WTC11 (cell line): ENCODE data around the gene ENGASE. TPM values are rescaled to one million over a fixed set of nuclear protein-coding genes. Genes with fewer than 3 reads are reported as not detected.

Experiments used
- ATAC-seq: fragments of 200-7000 bp; cut with Tn5 transposase; 2 replicates; pipeline ENCODE4 v1.10.0; 2021; ENCODE audit warnings: mild to moderate bottlenecking, moderate library complexity
- CTCF ChIA-PET: fragments of 300-600 bp; sonication (Branson Sonifier 250); formaldehyde crosslinking; loops from one replicate; lab custom pipeline; 2021; ENCODE audit warnings: antibody characterized with exemption; lab: Charles Lee
- POLR2A ChIA-PET: fragments of 350-600 bp; sonication (Branson Sonifier 250); formaldehyde crosslinking; loops from one replicate; lab custom pipeline; 2021; ENCODE audit warnings: antibody characterized with exemption; lab: Charles Lee
- DNase-seq: peaks from one replicate; pipeline ENCODE4 v3.0.0; 2021; ENCODE audit warnings: low spot score
- H3K27ac Mint-ChIP-seq: 2 replicates; pipeline ENCODE4 v1.8.0; 2021; ENCODE audit warnings: mixed read lengths
- H3K27me3 Mint-ChIP-seq: 2 replicates; pipeline ENCODE4 v1.8.0; 2021; ENCODE audit warnings: low read depth, mild to moderate bottlenecking, moderate library complexity, mixed read lengths
- H3K36me3 Mint-ChIP-seq: 2 replicates; pipeline ENCODE4 v1.8.0; 2021; ENCODE audit warnings: mixed read lengths
- H3K4me1 Mint-ChIP-seq: 2 replicates; pipeline ENCODE4 v1.8.0; 2022; ENCODE audit warnings: mixed read lengths
- H3K4me3 Mint-ChIP-seq: 2 replicates; pipeline ENCODE4 v1.8.0; 2021; ENCODE audit warnings: mild to moderate bottlenecking, moderate library complexity, mixed read lengths
- H3K9me3 Mint-ChIP-seq: 2 replicates; pipeline ENCODE4 v1.8.0; 2021; ENCODE audit warnings: mixed read lengths
- CBFB ChIP-seq: sonication (generic); formaldehyde crosslinking; IDR thresholded peaks from 2 replicates; pipeline ENCODE4 v1.8.1; 2022; ENCODE audit warnings: mild to moderate bottlenecking, low read depth, missing genetic modification reagents
- ELF4 ChIP-seq: sonication (generic); formaldehyde crosslinking; IDR thresholded peaks from 2 replicates; pipeline ENCODE4 v1.8.1; 2022; ENCODE audit warnings: low read depth, mild to moderate bottlenecking, moderate library complexity, missing genetic modification reagents
- ETV6 ChIP-seq: sonication (generic); formaldehyde crosslinking; IDR thresholded peaks from 2 replicates; pipeline ENCODE4 v1.8.1; 2022; ENCODE audit warnings: mild to moderate bottlenecking, missing genetic modification reagents
- GRHL2 ChIP-seq: fragments of 250-450 bp; sonication (Bioruptor Pico); IDR thresholded peaks from 2 replicates; pipeline ENCODE4 v1.8.0; 2022; ENCODE audit warnings: mild to moderate bottlenecking, moderate library complexity; ENCODE audit not compliant: insufficient replicate concordance, severe bottlenecking
- JAZF1 ChIP-seq: fragments of 250-450 bp; sonication (Bioruptor Pico); IDR thresholded peaks from 2 replicates; pipeline ENCODE4 v1.9.0; 2021; ENCODE audit warnings: moderate library complexity, mild to moderate bottlenecking, inconsistent platforms
- ZNF121 ChIP-seq: sonication (generic); formaldehyde crosslinking; IDR thresholded peaks from 2 replicates; pipeline ENCODE4 v1.8.0; 2023; ENCODE audit warnings: missing genetic modification reagents
- ZNF317 ChIP-seq: sonication (generic); formaldehyde crosslinking; IDR thresholded peaks from 2 replicates; pipeline ENCODE4 v1.8.1; 2023; ENCODE audit warnings: low read depth, mild to moderate bottlenecking, moderate library complexity, missing genetic modification reagents, borderline replicate concordance
- ZNF396 ChIP-seq: fragments of 250-450 bp; sonication (Bioruptor Pico); IDR thresholded peaks from 2 replicates; pipeline ENCODE4 v1.8.0; 2021; ENCODE audit warnings: mild to moderate bottlenecking, moderate library complexity, borderline replicate concordance
- total RNA-seq: library from RNA; stranded (reverse); gene quantifications from 3 replicates; pipeline ENCODE4 v1.2.3, GENCODE V29; 2021
- TF ChIP-seq, protein P1 (sequence below): fragments of 250-450 bp; sonication (Bioruptor Pico); IDR thresholded peaks from 2 replicates; pipeline ENCODE4 v1.9.0; 2021; ENCODE audit warnings: mild to moderate bottlenecking
- TF ChIP-seq, protein P2 (sequence below): sonication (generic); formaldehyde crosslinking; IDR thresholded peaks from 2 replicates; pipeline ENCODE4 v1.8.1; 2022; ENCODE audit warnings: mild to moderate bottlenecking, missing genetic modification reagents, moderate library complexity, borderline replicate concordance
- TF ChIP-seq, protein P3 (sequence below): sonication (generic); formaldehyde crosslinking; IDR thresholded peaks from 2 replicates; pipeline ENCODE4 v1.8.0; 2022; ENCODE audit warnings: mild to moderate bottlenecking, missing genetic modification reagents
- TF ChIP-seq, protein P4 (sequence below): fragments of 200-600 bp; IDR thresholded peaks from 2 replicates; pipeline ENCODE4 v1.8.0; 2022; ENCODE audit warnings: antibody characterized with exemption
- TF ChIP-seq, protein P5 (sequence below): sonication (generic); formaldehyde crosslinking; IDR thresholded peaks from 2 replicates; pipeline ENCODE4 v1.8.1; 2022; ENCODE audit warnings: mild to moderate bottlenecking, moderate library complexity, missing genetic modification reagents

ENGASE gene
- total RNA-seq, 1 experiment from 2014 or later = 41.6 TPM

DNA sequence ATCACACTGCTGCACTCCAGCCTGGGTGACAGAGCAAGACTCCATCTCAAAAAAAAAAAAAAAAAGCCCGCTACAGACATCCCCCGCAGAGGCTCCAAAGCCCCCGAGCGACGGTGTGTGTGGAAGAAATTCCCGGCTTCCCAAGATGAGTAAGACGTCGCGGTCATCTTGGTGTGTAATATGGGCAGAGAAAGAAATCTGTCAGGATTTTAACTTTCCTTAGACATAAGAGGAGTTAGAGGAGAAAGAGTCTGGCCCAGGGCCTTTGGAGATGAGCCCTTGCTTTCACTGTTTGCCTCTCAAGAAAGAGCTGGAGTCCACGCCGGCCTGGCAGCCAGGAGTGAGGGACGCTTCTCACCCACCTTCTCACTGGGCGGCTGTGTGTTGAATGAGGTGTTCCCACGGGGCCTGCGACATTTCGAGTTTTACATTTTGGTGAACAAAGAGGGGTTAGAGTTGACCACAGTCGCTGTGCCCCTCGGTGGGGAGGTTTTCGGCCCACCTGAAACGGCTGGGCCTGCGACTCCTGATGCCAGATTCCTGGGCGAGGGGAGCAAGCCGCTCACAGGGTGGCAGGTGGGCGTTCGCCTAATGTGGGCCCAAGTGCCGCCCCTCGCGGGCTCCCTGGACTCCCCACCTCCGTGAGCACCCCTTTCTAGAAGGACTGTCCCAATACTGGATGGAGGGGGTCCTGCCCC, 32.8 kb upstream of the ENGASE start:
- Mint-ChIP-seq H3K4me3 (no peak overlapping the region), H3K36me3 (no peaks in the 10 kb centered on the region), H3K27me3 (peaks cover 12% of the 10 kb centered on the region), H3K9me3 (peaks cover 13% of the 10 kb centered on the region)
- no peak for ATAC-seq
- CTCF ChIA-PET = interaction anchor here (0.6 to 2.1 kb wide), 31 partner anchors 9 to 359 kb away, joined by 3 to 20 read pairs (median 4); partner anchors contain the start of genes CANT1, ENGASE and LGALS3BP
- no peak for TF ChIP-seq CBFB
- TF ChIP-seq ZNF121 = no peak
- no peak for TF ChIP-seq ETV6 (CRISPR knock-in tag)
- TF ChIP-seq, protein P1, sequence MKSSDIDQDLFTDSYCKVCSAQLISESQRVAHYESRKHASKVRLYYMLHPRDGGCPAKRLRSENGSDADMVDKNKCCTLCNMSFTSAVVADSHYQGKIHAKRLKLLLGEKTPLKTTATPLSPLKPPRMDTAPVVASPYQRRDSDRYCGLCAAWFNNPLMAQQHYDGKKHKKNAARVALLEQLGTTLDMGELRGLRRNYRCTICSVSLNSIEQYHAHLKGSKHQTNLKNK (CRISPR knock-in tag) = no peak
- TF ChIP-seq, protein P2, sequence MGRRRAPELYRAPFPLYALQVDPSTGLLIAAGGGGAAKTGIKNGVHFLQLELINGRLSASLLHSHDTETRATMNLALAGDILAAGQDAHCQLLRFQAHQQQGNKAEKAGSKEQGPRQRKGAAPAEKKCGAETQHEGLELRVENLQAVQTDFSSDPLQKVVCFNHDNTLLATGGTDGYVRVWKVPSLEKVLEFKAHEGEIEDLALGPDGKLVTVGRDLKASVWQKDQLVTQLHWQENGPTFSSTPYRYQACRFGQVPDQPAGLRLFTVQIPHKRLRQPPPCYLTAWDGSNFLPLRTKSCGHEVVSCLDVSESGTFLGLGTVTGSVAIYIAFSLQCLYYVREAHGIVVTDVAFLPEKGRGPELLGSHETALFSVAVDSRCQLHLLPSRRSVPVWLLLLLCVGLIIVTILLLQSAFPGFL (CRISPR knock-in tag) = no peak
- no peak for TF ChIP-seq ELF4 (CRISPR knock-in tag)
- no peak for TF ChIP-seq ZNF396 (CRISPR knock-in tag)
- TF ChIP-seq JAZF1 (CRISPR knock-in tag) = no peak
- TF ChIP-seq, all 79 proteins: peak for 0
- H3K4me1 Mint-ChIP-seq = peaks cover 6% of the 10 kb centered on the region; the same call in 1 of the 2 replicates
- no peak for DNase-seq
- H3K27ac Mint-ChIP-seq = no peak overlapping the region
- POLR2A ChIA-PET = no interaction called here

DNA sequence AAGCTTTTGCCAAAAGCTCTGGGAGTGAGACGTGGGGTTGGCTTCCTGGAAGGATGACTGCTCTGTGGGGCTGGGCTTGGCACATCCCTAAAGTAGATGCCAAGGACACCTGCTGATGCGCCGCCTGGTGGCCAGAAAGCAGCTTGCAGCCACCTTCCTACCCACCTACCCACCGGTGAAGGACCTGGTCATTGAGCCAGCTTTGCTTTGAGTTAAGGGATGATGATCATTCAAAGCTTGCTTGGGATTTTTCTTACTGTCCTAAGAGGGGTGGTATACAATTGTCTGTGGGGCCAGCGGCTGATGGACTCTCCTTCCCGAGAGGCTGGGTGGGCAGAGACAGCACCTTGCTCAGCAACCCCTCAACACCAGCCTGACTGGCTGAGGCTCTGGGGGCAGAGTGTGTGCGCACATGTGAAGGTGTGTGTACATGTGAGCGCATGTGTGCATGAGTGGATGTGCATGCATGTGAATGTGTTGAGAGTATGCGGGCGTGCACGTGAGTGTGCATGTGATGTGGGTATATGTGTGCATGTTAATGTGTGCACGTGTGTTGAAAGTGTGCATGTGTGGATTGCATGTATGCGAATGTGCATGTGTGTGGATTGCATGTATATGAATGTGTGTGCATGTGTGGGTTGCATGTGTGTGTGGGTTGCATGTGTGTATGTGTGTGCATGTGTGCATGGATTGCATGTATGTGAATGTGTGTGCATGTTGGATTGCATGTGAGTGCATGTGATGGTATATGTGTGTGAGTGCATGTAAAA, 32.0 kb upstream of the ENGASE start:
- ATAC-seq (peak; percentile 73), DNase-seq (peak; percentile 90)
- no peak overlapping the region for H3K27ac Mint-ChIP-seq
- peaks cover 12% of the 10 kb centered on the region for H3K27me3 Mint-ChIP-seq
- POLR2A ChIA-PET = no interaction called here
- H3K9me3 Mint-ChIP-seq = peaks cover 13% of the 10 kb centered on the region
- H3K4me3 Mint-ChIP-seq = no peak overlapping the region
- peaks cover 6% of the 10 kb centered on the region; the same call in 1 of the 2 replicates for H3K4me1 Mint-ChIP-seq
- CTCF ChIA-PET = interaction anchor here (0.6 to 2.1 kb wide), 30 partner anchors 9 to 358 kb away, joined by 3 to 20 read pairs (median 5); partner anchors contain the start of genes CANT1, ENGASE and LGALS3BP
- H3K36me3 Mint-ChIP-seq = no peaks in the 10 kb centered on the region
- TF ChIP-seq GRHL2 (CRISPR knock-in tag) (no peak), ZNF317 (CRISPR knock-in tag) (no peak)
- TF ChIP-seq, protein P3, sequence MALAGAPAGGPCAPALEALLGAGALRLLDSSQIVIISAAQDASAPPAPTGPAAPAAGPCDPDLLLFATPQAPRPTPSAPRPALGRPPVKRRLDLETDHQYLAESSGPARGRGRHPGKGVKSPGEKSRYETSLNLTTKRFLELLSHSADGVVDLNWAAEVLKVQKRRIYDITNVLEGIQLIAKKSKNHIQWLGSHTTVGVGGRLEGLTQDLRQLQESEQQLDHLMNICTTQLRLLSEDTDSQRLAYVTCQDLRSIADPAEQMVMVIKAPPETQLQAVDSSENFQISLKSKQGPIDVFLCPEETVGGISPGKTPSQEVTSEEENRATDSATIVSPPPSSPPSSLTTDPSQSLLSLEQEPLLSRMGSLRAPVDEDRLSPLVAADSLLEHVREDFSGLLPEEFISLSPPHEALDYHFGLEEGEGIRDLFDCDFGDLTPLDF = no peak
- TF ChIP-seq, protein P4, sequence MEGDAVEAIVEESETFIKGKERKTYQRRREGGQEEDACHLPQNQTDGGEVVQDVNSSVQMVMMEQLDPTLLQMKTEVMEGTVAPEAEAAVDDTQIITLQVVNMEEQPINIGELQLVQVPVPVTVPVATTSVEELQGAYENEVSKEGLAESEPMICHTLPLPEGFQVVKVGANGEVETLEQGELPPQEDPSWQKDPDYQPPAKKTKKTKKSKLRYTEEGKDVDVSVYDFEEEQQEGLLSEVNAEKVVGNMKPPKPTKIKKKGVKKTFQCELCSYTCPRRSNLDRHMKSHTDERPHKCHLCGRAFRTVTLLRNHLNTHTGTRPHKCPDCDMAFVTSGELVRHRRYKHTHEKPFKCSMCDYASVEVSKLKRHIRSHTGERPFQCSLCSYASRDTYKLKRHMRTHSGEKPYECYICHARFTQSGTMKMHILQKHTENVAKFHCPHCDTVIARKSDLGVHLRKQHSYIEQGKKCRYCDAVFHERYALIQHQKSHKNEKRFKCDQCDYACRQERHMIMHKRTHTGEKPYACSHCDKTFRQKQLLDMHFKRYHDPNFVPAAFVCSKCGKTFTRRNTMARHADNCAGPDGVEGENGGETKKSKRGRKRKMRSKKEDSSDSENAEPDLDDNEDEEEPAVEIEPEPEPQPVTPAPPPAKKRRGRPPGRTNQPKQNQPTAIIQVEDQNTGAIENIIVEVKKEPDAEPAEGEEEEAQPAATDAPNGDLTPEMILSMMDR = peak; percentile 93
- TF ChIP-seq, protein P5, sequence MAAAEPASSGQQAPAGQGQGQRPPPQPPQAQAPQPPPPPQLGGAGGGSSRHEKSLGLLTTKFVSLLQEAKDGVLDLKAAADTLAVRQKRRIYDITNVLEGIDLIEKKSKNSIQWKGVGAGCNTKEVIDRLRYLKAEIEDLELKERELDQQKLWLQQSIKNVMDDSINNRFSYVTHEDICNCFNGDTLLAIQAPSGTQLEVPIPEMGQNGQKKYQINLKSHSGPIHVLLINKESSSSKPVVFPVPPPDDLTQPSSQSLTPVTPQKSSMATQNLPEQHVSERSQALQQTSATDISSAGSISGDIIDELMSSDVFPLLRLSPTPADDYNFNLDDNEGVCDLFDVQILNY (CRISPR knock-in tag) = no peak
